A549 (cell line): Measurements from ENCODE around the gene MRPL12. TPM values are rescaled to one million over a fixed set of nuclear protein-coding genes. Genes with fewer than 3 reads are reported as not detected.

Experiments used
- ATAC-seq, 2 experiments: fragments of 200-7000 bp in 1 of 2; fragments of >200 bp in 1 of 2; cut with Nextera tagmentation in 1 of 2; cut with Tn5 transposase in 1 of 2; 3 replicates each; pipeline versions ENCODE4 v1.8.0 to v1.9.1; 2018 to 2020; ENCODE audit warnings: mild to moderate bottlenecking in 1 of 2, moderate library complexity in 1 of 2
- CTCF ChIA-PET: fragments of 300-600 bp; sonication (Branson Sonifier 250); formaldehyde crosslinking; extraction: SDS; loops from one replicate; lab custom pipeline; 2021; ENCODE audit warnings: antibody characterized with exemption, inconsistent platforms; lab: Yijun Ruan, JAX
- POLR2A ChIA-PET: fragments of 350-600 bp; formaldehyde crosslinking; extraction: SDS; loops from one replicate; lab custom pipeline; 2021; ENCODE audit warnings: antibody characterized with exemption, inconsistent platforms; lab: Yijun Ruan, JAX
- DNase-seq, 2 experiments: peaks; one replicate each; pipeline versions ENCODE4 v3.0.0 to v3.0.0-alpha.2; 2011 to 2016; ENCODE audit warnings: low read depth in 1 of 2, low spot score in 1 of 2
- FAIRE-seq: peaks from 2 replicates; lab custom pipeline; 2011; peaks lifted over from hg19 to GRCh38; lab: Jason Lieb, UNC
- H3K27ac ChIP-seq, 2 experiments: fragments of >200 bp; sonication (Bioruptor Twin); formaldehyde crosslinking; 3 replicates each; pipeline ENCODE4 v1.5.1; 2016 to 2017
- H3K4me1 ChIP-seq: fragments of >200 bp; sonication (Bioruptor Twin); formaldehyde crosslinking; 3 replicates; pipeline ENCODE4 v1.6.1; 2016
- H3K4me2 ChIP-seq: fragments of >200 bp; sonication (Bioruptor Twin); formaldehyde crosslinking; 3 replicates; pipeline ENCODE4 v1.6.1; 2016
- H3K4me3 ChIP-seq: fragments of >200 bp; sonication (Bioruptor Twin); formaldehyde crosslinking; 3 replicates; pipeline ENCODE4 v1.5.1; 2016
- H3K9me3 ChIP-seq: fragments of >200 bp; sonication (Bioruptor Twin); formaldehyde crosslinking; 3 replicates; pipeline ENCODE4 v1.6.1; 2016
- CBX2 ChIP-seq: fragments of 200-600 bp; sonication (generic); IDR thresholded peaks from 2 replicates; pipeline ENCODE4 v1.6.1; 2016; ENCODE audit warnings: low read depth, mild to moderate bottlenecking, borderline replicate concordance
- ESRRA ChIP-seq: fragments of 150-350 bp; IDR thresholded peaks from 2 replicates; pipeline ENCODE4 v1.6.1; 2014; ENCODE audit warnings: mild to moderate bottlenecking, low read length, borderline replicate concordance
- FOXS1 ChIP-seq: fragments of 250-450 bp; sonication (Bioruptor Pico); IDR thresholded peaks from 2 replicates; pipeline ENCODE4 v1.5.0; 2020; ENCODE audit warnings: mild to moderate bottlenecking, moderate library complexity
- HDAC2 ChIP-seq: fragments of 200-600 bp; sonication (generic); IDR thresholded peaks from 2 replicates; pipeline ENCODE4 v1.6.1; 2016
- HOXA7 ChIP-seq: fragments of 250-450 bp; sonication (Bioruptor Pico); IDR thresholded peaks from 2 replicates; pipeline ENCODE4 v1.5.0; 2020; ENCODE audit warnings: mild to moderate bottlenecking, moderate library complexity
- JUNB ChIP-seq: fragments of >200 bp; sonication (Bioruptor Twin); formaldehyde crosslinking; IDR thresholded peaks from 2 replicates; pipeline ENCODE4 v1.6.1; 2016
- KDM1A ChIP-seq: fragments of 200-600 bp; sonication (generic); IDR thresholded peaks from 2 replicates; pipeline ENCODE4 v1.6.1; 2016; ENCODE audit warnings: low read depth, mild to moderate bottlenecking
- MAZ ChIP-seq: fragments of 150-350 bp; IDR thresholded peaks from 2 replicates; pipeline ENCODE4 v1.6.1; 2014; ENCODE audit warnings: antibody characterized with exemption, low read depth, low read length, borderline replicate concordance
- MYC ChIP-seq: IDR thresholded peaks from 2 replicates; pipeline ENCODE4 v1.6.1; 2012; ENCODE audit warnings: mild to moderate bottlenecking, inconsistent platforms, low read length, improper control_type of control experiment, borderline replicate concordance
- NFE2L2 ChIP-seq: fragments of 150-350 bp; conservative IDR thresholded peaks from 2 replicates; pipeline ENCODE4 v1.6.1; 2014; ENCODE audit warnings: low read length
- NPAS2 ChIP-seq: fragments of 250-450 bp; sonication (Bioruptor Pico); IDR thresholded peaks from 2 replicates; pipeline ENCODE4 v1.8.0; 2022; ENCODE audit warnings: mild to moderate bottlenecking, moderate library complexity, borderline replicate concordance
- PHF8 ChIP-seq: fragments of 200-600 bp; sonication (generic); IDR thresholded peaks from 2 replicates; pipeline ENCODE4 v1.6.1; 2016; ENCODE audit warnings: low read depth, mild to moderate bottlenecking, antibody characterized with exemption, moderate library complexity, borderline replicate concordance
- RARB ChIP-seq: fragments of 250-450 bp; sonication (Bioruptor Pico); IDR thresholded peaks from 2 replicates; pipeline ENCODE4 v1.8.0; 2021; ENCODE audit warnings: mild to moderate bottlenecking, moderate library complexity
- RCOR1 ChIP-seq: fragments of 150-350 bp; IDR thresholded peaks from 2 replicates; pipeline ENCODE4 v1.6.1; 2014; ENCODE audit warnings: antibody characterized with exemption, low read length, low read depth
- TP53 ChIP-seq: fragments of 250-450 bp; sonication (Bioruptor Pico); IDR thresholded peaks from 2 replicates; pipeline ENCODE4 v1.5.0; 2021; ENCODE audit warnings: mild to moderate bottlenecking, moderate library complexity
- ZC3H11A ChIP-seq: fragments of 450-650 bp; IDR thresholded peaks from 2 replicates; pipeline ENCODE4 v1.6.1; 2014; ENCODE audit warnings: antibody characterized with exemption, mild to moderate bottlenecking
- WGBS: methylation state at CpG from one replicate; pipeline ENCODE4 v1.1.6; 2017; ENCODE audit errors: missing lambda C conversion rate; 5-methylcytosine and 5-hydroxymethylcytosine counted together
- polyA plus RNA-seq, 4 experiments: library from polyadenylated mRNA; depleted of rRNA in 3 of 4; stranded (reverse); fragments of >200 nt; fragmentation: RNase III in 1 of 4; extraction: RNeasy Plus Mini Kit Qiagen cat#74134 plus additional on column Dnase treatment in 1 of 4; gene quantifications; 2 replicates in 3 of 4; 3 replicates in 1 of 4; pipeline ENCODE4 v1.2.3, GENCODE V29; 2011 to 2017
- TF ChIP-seq, protein P1 (sequence below): fragments of 150-350 bp; IDR thresholded peaks from 2 replicates; pipeline ENCODE4 v1.6.1; 2014; ENCODE audit warnings: low read depth, mild to moderate bottlenecking, low read length
- TF ChIP-seq, protein P2 (sequence below): fragments of 250-450 bp; sonication (Bioruptor Pico); IDR thresholded peaks from 2 replicates; pipeline ENCODE4 v1.5.0; 2020; ENCODE audit warnings: low read depth, mild to moderate bottlenecking, moderate library complexity
- TF ChIP-seq, protein P3 (sequence below): fragments of 200-600 bp; sonication (generic); IDR thresholded peaks from 2 replicates; pipeline ENCODE4 v1.6.1; 2016; ENCODE audit warnings: antibody characterized with exemption, mild to moderate bottlenecking, moderate library complexity
- TF ChIP-seq, protein P4 (sequence below): fragments of 250-450 bp; sonication (Bioruptor Pico); IDR thresholded peaks from 2 replicates; pipeline ENCODE4 v1.5.0; 2021; ENCODE audit warnings: mild to moderate bottlenecking, moderate library complexity, borderline replicate concordance
- TF ChIP-seq, protein P5 (sequence below): IDR thresholded peaks from 2 replicates; pipeline ENCODE4 v1.6.1; 2012
- TF ChIP-seq, protein P6 (sequence below): fragments of >200 bp; sonication (Bioruptor Twin); formaldehyde crosslinking; IDR thresholded peaks from 2 replicates; pipeline ENCODE4 v1.6.1; 2016

MRPL12 gene
- polyA plus RNA-seq, 2 of the 4 experiments (the other 2 are of a cell fraction): 161 to 215 TPM

DNA sequence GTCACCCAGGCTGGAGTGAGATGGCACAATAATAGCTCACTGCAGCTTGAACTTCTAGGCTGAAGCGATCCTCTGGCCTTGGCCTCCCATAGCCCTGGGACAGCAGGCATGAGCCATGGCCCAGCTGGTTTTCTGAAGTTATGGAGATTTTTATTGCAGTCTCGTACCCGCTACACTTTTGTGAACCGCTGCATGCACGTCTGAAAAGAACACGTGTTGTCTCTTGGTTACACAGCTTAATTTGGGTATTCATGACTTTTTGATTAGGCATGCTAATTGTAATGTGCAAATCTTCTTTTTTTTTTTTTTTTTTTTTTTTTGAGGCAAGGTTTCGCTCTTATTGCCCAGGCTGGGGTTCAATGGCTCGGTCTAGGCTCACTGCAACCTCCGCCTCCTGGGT lies 22.3 kb downstream of the MRPL12 start (continued):
- TF ChIP-seq MYC (no peak), TP53 (CRISPR knock-in tag) (no peak), HDAC2 (no peak), NFE2L2 (no peak)
- TF ChIP-seq, protein P1, sequence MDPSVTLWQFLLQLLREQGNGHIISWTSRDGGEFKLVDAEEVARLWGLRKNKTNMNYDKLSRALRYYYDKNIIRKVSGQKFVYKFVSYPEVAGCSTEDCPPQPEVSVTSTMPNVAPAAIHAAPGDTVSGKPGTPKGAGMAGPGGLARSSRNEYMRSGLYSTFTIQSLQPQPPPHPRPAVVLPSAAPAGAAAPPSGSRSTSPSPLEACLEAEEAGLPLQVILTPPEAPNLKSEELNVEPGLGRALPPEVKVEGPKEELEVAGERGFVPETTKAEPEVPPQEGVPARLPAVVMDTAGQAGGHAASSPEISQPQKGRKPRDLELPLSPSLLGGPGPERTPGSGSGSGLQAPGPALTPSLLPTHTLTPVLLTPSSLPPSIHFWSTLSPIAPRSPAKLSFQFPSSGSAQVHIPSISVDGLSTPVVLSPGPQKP: no peak
- TF ChIP-seq, all 56 proteins: peak for 0

DNA sequence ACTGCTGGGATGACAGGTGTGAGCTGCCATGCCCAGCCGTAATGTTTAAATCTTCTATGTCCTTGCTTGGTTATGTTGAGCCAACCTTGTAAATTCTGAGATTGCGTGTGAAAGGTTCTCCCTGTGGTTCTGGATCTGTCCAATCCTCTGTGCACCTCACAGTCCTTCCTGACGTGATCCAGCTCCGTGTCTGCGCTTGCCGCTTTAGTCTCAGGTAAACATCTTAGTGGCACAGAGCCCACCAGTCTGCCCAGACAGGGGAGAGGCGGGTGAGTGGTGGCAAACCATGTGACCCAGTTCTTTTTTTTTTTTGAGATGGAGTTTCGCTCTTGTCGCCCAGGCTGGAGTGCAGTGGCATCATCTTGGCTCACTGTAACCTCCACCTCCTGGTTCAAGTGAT lies 22.8 kb downstream of the MRPL12 start:
- H3K4me3 ChIP-seq: no peak overlapping the region
- no peak overlapping the region for H3K27ac ChIP-seq
- CTCF ChIA-PET: interaction anchor here (1.0 to 7.7 kb wide), 4 partner anchors 8 to 143 kb away, joined by 3 to 55 read pairs (median 10); no protein-coding TSS in a partner anchor
- H3K9me3 ChIP-seq: no peaks in the 10 kb centered on the region
- DNase-seq (no peak), ATAC-seq (no peak), FAIRE-seq (no peak)
- H3K4me1 ChIP-seq: peaks cover 24% of the 10 kb centered on the region
- WGBS: 79% methylated on average over 9 of the region's 9 CpGs
- TF ChIP-seq, protein P2, sequence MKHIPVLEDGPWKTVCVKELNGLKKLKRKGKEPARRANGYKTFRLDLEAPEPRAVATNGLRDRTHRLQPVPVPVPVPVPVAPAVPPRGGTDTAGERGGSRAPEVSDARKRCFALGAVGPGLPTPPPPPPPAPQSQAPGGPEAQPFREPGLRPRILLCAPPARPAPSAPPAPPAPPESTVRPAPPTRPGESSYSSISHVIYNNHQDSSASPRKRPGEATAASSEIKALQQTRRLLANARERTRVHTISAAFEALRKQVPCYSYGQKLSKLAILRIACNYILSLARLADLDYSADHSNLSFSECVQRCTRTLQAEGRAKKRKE: no peak
- TF ChIP-seq, protein P3, sequence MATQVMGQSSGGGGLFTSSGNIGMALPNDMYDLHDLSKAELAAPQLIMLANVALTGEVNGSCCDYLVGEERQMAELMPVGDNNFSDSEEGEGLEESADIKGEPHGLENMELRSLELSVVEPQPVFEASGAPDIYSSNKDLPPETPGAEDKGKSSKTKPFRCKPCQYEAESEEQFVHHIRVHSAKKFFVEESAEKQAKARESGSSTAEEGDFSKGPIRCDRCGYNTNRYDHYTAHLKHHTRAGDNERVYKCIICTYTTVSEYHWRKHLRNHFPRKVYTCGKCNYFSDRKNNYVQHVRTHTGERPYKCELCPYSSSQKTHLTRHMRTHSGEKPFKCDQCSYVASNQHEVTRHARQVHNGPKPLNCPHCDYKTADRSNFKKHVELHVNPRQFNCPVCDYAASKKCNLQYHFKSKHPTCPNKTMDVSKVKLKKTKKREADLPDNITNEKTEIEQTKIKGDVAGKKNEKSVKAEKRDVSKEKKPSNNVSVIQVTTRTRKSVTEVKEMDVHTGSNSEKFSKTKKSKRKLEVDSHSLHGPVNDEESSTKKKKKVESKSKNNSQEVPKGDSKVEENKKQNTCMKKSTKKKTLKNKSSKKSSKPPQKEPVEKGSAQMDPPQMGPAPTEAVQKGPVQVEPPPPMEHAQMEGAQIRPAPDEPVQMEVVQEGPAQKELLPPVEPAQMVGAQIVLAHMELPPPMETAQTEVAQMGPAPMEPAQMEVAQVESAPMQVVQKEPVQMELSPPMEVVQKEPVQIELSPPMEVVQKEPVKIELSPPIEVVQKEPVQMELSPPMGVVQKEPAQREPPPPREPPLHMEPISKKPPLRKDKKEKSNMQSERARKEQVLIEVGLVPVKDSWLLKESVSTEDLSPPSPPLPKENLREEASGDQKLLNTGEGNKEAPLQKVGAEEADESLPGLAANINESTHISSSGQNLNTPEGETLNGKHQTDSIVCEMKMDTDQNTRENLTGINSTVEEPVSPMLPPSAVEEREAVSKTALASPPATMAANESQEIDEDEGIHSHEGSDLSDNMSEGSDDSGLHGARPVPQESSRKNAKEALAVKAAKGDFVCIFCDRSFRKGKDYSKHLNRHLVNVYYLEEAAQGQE: no peak
- TF ChIP-seq KDM1A (no peak), HOXA7 (CRISPR knock-in tag) (no peak), FOXS1 (CRISPR knock-in tag) (no peak), MYC (no peak), ZC3H11A (no peak), RCOR1 (no peak), MAZ (no peak), CBX2 (no peak), RARB (no peak), NPAS2 (CRISPR knock-in tag) (no peak), PHF8 (no peak), JUNB (no peak), ESRRA (no peak)
- TF ChIP-seq, protein P4, sequence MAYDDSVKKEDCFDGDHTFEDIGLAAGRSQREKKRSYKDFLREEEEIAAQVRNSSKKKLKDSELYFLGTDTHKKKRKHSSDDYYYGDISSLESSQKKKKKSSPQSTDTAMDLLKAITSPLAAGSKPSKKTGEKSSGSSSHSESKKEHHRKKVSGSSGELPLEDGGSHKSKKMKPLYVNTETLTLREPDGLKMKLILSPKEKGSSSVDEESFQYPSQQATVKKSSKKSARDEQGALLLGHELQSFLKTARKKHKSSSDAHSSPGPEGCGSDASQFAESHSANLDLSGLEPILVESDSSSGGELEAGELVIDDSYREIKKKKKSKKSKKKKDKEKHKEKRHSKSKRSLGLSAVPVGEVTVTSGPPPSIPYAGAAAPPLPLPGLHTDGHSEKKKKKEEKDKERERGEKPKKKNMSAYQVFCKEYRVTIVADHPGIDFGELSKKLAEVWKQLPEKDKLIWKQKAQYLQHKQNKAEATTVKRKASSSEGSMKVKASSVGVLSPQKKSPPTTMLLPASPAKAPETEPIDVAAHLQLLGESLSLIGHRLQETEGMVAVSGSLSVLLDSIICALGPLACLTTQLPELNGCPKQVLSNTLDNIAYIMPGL (CRISPR knock-in tag): no peak
- TF ChIP-seq, protein P5, sequence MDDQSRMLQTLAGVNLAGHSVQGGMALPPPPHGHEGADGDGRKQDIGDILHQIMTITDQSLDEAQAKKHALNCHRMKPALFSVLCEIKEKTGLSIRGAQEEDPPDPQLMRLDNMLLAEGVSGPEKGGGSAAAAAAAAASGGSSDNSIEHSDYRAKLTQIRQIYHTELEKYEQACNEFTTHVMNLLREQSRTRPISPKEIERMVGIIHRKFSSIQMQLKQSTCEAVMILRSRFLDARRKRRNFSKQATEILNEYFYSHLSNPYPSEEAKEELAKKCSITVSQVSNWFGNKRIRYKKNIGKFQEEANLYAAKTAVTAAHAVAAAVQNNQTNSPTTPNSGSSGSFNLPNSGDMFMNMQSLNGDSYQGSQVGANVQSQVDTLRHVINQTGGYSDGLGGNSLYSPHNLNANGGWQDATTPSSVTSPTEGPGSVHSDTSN: no peak
- TF ChIP-seq, protein P6, sequence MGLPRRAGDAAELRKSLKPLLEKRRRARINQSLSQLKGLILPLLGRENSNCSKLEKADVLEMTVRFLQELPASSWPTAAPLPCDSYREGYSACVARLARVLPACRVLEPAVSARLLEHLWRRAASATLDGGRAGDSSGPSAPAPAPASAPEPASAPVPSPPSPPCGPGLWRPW: no peak
- TF ChIP-seq, all 56 proteins: peak for 0
- POLR2A ChIA-PET: no interaction called here
- H3K4me2 ChIP-seq: no peak overlapping the region
